HepG2 (cell line): ENCODE results near the gene RERE. TPM values are rescaled to one million over a fixed set of nuclear protein-coding genes. Genes with fewer than 3 reads are reported as not detected.

Source experiments
- ATAC-seq: fragments of 200-7000 bp; cut with Tn5 transposase; 3 replicates; pipeline ENCODE4 v1.9.1; 2020; ENCODE audit warnings: mild to moderate bottlenecking, moderate library complexity
- BruUV-seq: library from RNA; stranded (reverse); fragments of 400-500 nt; replicated peaks from 2 replicates; lab custom pipeline; 2021; lab: Mats Ljungman, UMichigan
- CTCF ChIA-PET: fragments of 300-600 bp; formaldehyde crosslinking; extraction: SDS; loops from one replicate; lab custom pipeline; 2021; ENCODE audit warnings: low total read pairs, inconsistent platforms, low intra/inter-chr PET ratio; lab: Yijun Ruan, JAX
- POLR2A ChIA-PET: fragments of 350-600 bp; sonication (Branson Sonifier 250); formaldehyde crosslinking; loops from one replicate; lab custom pipeline; 2020; ENCODE audit warnings: antibody characterized with exemption, inconsistent platforms; lab: Yijun Ruan, JAX
- DNase-seq: peaks from one replicate; pipeline ENCODE4 v3.0.0-alpha.2; 2015; ENCODE audit warnings: low spot score
- FAIRE-seq: peaks from 3 replicates; lab custom pipeline; 2011; peaks lifted over from hg19 to GRCh38; lab: Jason Lieb, UNC
- H2AFZ ChIP-seq: one replicate; pipeline ENCODE4 v1.6.1; 2011; ENCODE audit warnings: low read length, inconsistent platforms
- H3K27ac ChIP-seq: fragments of 300-600 bp; 3 replicates; pipeline ENCODE4 v1.8.0; 2011; ENCODE audit warnings: mixed run types, mild to moderate bottlenecking, mixed read lengths, low read length, inconsistent platforms; ENCODE audit not compliant: insufficient read depth; ENCODE audit errors: extremely low read length
- H3K27me3 ChIP-seq, 2 experiments: fragments of 200-600 bp in 1 of 2; 2 replicates in 1 of 2; 3 replicates in 1 of 2; pipeline versions ENCODE4 v1.6.0 to v1.8.0; 2011; ENCODE audit warnings: low read length in 2 of 2, mild to moderate bottlenecking in 2 of 2, moderate library complexity in 2 of 2, inconsistent platforms in 1 of 2; ENCODE audit not compliant: insufficient read depth in 2 of 2, control insufficient read depth in 1 of 2
- H3K36me3 ChIP-seq, 2 experiments: fragments of 200-600 bp in 1 of 2; replicated peaks in 1 of 2; 2 replicates in 1 of 2; 3 replicates in 1 of 2; pipeline versions ENCODE4 v1.5.1 to v1.8.0; 2011; ENCODE audit warnings: low read length in 2 of 2, inconsistent platforms in 1 of 2; ENCODE audit not compliant: insufficient read depth in 2 of 2, control insufficient read depth in 1 of 2
- H3K4me1 ChIP-seq: 2 replicates; pipeline ENCODE4 v1.5.1; 2012; ENCODE audit warnings: low read length, inconsistent platforms; ENCODE audit not compliant: insufficient read depth
- H3K4me2 ChIP-seq: 2 replicates; pipeline ENCODE4 v1.6.0; 2011; ENCODE audit warnings: low read depth, low read length, inconsistent platforms
- H3K4me3 ChIP-seq, 3 experiments: fragments of 200-600 bp in 1 of 3; sonication (generic), shearing (Covaris generic) in 1 of 3; replicated peaks in 1 of 3; 2 replicates each; pipeline ENCODE4 v1.5.1; 2011 to 2016; ENCODE audit warnings: low read length in 3 of 3, inconsistent platforms in 2 of 3, low read depth in 2 of 3, mild to moderate bottlenecking in 2 of 3, control low read depth in 1 of 3, mixed read lengths in 1 of 3; ENCODE audit not compliant: insufficient read depth in 1 of 3
- H3K79me2 ChIP-seq: one replicate; pipeline ENCODE4 v1.6.1; 2011; ENCODE audit warnings: low read length, inconsistent platforms; ENCODE audit not compliant: insufficient read depth
- H3K9ac ChIP-seq: 2 replicates; pipeline ENCODE4 v1.6.0; 2011; ENCODE audit warnings: mild to moderate bottlenecking, low read depth, low read length, inconsistent platforms; ENCODE audit not compliant: insufficient read depth
- H3K9me3 ChIP-seq: 2 replicates; pipeline ENCODE4 v1.5.1; 2012; ENCODE audit warnings: mild to moderate bottlenecking, low read length
- H4K20me1 ChIP-seq: 2 replicates; pipeline ENCODE4 v1.6.0; 2011; ENCODE audit warnings: inconsistent platforms, mild to moderate bottlenecking, low read length, moderate library complexity; ENCODE audit not compliant: insufficient read depth
- ATM ChIP-seq: fragments of 450-650 bp; IDR thresholded peaks from 2 replicates; pipeline ENCODE4 v1.7.1; 2017; ENCODE audit warnings: mild to moderate bottlenecking, borderline replicate concordance
- CREB1 ChIP-seq, 2 experiments: fragments of 450-650 bp in 1 of 2; IDR thresholded peaks; 2 replicates each; pipeline ENCODE4 v1.6.1; 2016 to 2017; ENCODE audit warnings: control low read depth in 1 of 2, mild to moderate bottlenecking in 1 of 2, missing compliant biosample characterization in 1 of 2, missing genetic modification characterization in 1 of 2
- KAT2B ChIP-seq: fragments of 150-350 bp; IDR thresholded peaks from 2 replicates; pipeline ENCODE4 v1.6.1; 2014; ENCODE audit warnings: low read depth, low read length, borderline replicate concordance
- MAF1 ChIP-seq: sonication (generic); formaldehyde crosslinking; IDR thresholded peaks from 2 replicates; pipeline ENCODE4 v1.5.0; 2020; ENCODE audit warnings: missing genetic modification reagents, borderline replicate concordance
- SOX13 ChIP-seq, 3 experiments: fragments of 450-650 bp in 1 of 3; sonication (generic) in 1 of 3; formaldehyde crosslinking in 1 of 3; IDR thresholded peaks in 2 of 3; conservative IDR thresholded peaks in 1 of 3; 2 replicates each; pipeline versions ENCODE4 v1.5.0 to v1.6.1; 2016 to 2020; ENCODE audit warnings: antibody characterized with exemption in 1 of 3, mild to moderate bottlenecking in 1 of 3, missing compliant biosample characterization in 1 of 3, missing genetic modification reagents in 1 of 3, moderate library complexity in 1 of 3
- TRIM24 ChIP-seq: sonication (generic); formaldehyde crosslinking; IDR thresholded peaks from 2 replicates; pipeline ENCODE4 v1.8.0; 2022; ENCODE audit warnings: mild to moderate bottlenecking, missing genetic modification reagents
- ZNF136 ChIP-seq: sonication (generic); formaldehyde crosslinking; IDR thresholded peaks from 2 replicates; pipeline ENCODE4 v1.8.1; 2022; ENCODE audit warnings: low read depth, mild to moderate bottlenecking, moderate library complexity, missing genetic modification reagents
- ZNF207 ChIP-seq: fragments of 450-650 bp; IDR thresholded peaks from 2 replicates; pipeline ENCODE4 v1.6.1; 2016; ENCODE audit warnings: antibody characterized with exemption, borderline replicate concordance
- ZNF292 ChIP-seq: sonication (generic); formaldehyde crosslinking; IDR thresholded peaks from 2 replicates; pipeline ENCODE4 v1.8.1; 2022; ENCODE audit warnings: mild to moderate bottlenecking, low read depth, missing genetic modification reagents, borderline replicate concordance
- ZNF441 ChIP-seq: sonication (generic); formaldehyde crosslinking; IDR thresholded peaks from 2 replicates; pipeline ENCODE4 v1.7.0; 2021; ENCODE audit warnings: missing genetic modification reagents, borderline replicate concordance
- ZNF557 ChIP-seq: sonication (generic); formaldehyde crosslinking; IDR thresholded peaks from 2 replicates; pipeline ENCODE4 v1.4.0; 2020; ENCODE audit warnings: missing genetic modification reagents
- ZNF724P ChIP-seq: sonication (generic); formaldehyde crosslinking; IDR thresholded peaks from 2 replicates; pipeline ENCODE4 v1.8.0; 2022; ENCODE audit warnings: missing genetic modification reagents, borderline replicate concordance
- WGBS: methylation state at CpG from one replicate; pipeline ENCODE4 v1.1.6; 2017; ENCODE audit warnings: low lambda C conversion rate; 5-methylcytosine and 5-hydroxymethylcytosine counted together
- in situ Hi-C: cut with HindIII; loops from 2 replicates; pipeline ENCODE4 v1.10.0; 2017; ENCODE audit warnings: low pct_unique_long_range_greater_than_20kb; ENCODE audit not compliant: extremely low pct_ligation_motif_present
- intact Hi-C: fragments of 100-400 bp; cut with micrococcal nuclease; formaldehyde crosslinking; loops from one replicate; pipeline ENCODE4 v1.10.0; 2022; ENCODE audit not compliant: unreplicated experiment
- polyA plus RNA-seq, 8 experiments: library from polyadenylated mRNA; depleted of rRNA in 3 of 8; stranded (reverse) in 7 of 8; unstranded in 1 of 8; fragments of >200 nt; fragmentation: Illumina TruSeq in 4 of 8; extraction: Trizol in 4 of 8; gene quantifications; 2 replicates each; pipeline versions ENCODE4 v1.2.1 to v1.2.3, GENCODE V29; 2011 to 2016; ENCODE audit warnings: low read depth in 4 of 8, missing spikeins in 1 of 8, mixed read lengths in 1 of 8; ENCODE audit not compliant: insufficient read depth in 1 of 8
- total RNA-seq, 5 experiments: library from RNA; depleted of rRNA; stranded (reverse); fragments of >200 nt; fragmentation: Illumina TruSeq; extraction: Trizol; gene quantifications; 2 replicates each; pipeline ENCODE4 v1.2.3, GENCODE V29; 2016; ENCODE audit warnings: low read depth in 1 of 5

RERE gene
- total and polyA plus RNA-seq, 2 of the 13 experiments (the other 11 are each of a cell fraction or from before 2014, with no cell fraction given), result 18.3 to 21.9 TPM

DNA sequence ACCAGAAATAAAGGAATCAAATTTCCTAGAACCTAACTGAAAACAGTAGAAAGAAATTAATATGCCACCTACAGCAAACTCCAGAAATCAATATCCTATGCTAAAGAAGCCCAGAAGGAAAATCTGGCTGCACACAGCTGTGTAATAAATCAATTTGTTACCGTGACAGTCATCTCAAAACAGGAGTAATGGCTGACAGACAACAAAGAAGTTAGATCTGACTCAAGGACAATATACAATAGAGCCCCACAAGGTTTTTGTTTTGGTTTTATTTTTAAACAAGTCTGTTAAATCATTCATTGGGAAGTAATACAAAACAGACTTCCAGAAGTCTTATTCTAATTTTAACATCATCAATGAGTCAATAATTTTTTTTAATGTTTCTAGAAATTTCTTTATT lies 168.4 kb downstream of the RERE start:
- no peak overlapping the region for H3K27ac ChIP-seq

GRCh38 chr1:8646996-8647395 lies 170.4 kb downstream of the RERE start:
- intact Hi-C loops (no loop called here), in situ Hi-C loops (no loop called here)
- 96% methylated on average over 3 of the region's 3 CpGs for WGBS
- Histone ChIP-seq H3K4me2 (no peak overlapping the region), H3K4me1 (peaks cover 65% of the 10 kb centered on the region), H3K27me3 (no peaks in the 10 kb centered on the region), H3K9ac (no peak overlapping the region), H4K20me1 (peaks cover 59% of the 10 kb centered on the region), H3K79me2 (peaks cover 95% of the 10 kb centered on the region), H3K9me3 (no peaks in the 10 kb centered on the region), H3K36me3 (peaks cover 0 to 23% of the 10 kb centered on the region in 2 experiments), H3K27ac (no peak overlapping the region), H2AFZ (no peak overlapping the region), H3K4me3 (no peak overlapping the region)
- FAIRE-seq, result no peak
- BruUV-seq, result no TSS peak
- ChIA-PET CTCF (no interaction called here), POLR2A (no interaction called here)
- ATAC-seq, result no peak
- TF ChIP-seq MAF1 (CRISPR knock-in tag) (no peak), ZNF292 (no peak), TRIM24 (CRISPR knock-in tag) (no peak), ZNF557 (no peak)
- DNase-seq, result no peak

More for the DNA sequence above, 168.4 kb downstream of the RERE start:
- in situ Hi-C loops, result no loop called here
- intact Hi-C loops, result no loop called here
- Histone ChIP-seq H3K4me3 (no peak overlapping the region), H3K36me3 (peaks cover 2 to 40% of the 10 kb centered on the region in 2 experiments), H3K9me3 (no peaks in the 10 kb centered on the region), H3K79me2 (peaks cover 94% of the 10 kb centered on the region), H4K20me1 (peaks cover 69% of the 10 kb centered on the region), H2AFZ (no peak overlapping the region), H3K27me3 (no peaks in the 10 kb centered on the region), H3K4me2 (no peak overlapping the region), H3K9ac (no peak overlapping the region), H3K4me1 (peaks cover 70% of the 10 kb centered on the region)
- ChIA-PET POLR2A (no interaction called here), CTCF (no interaction called here)
- DNase-seq, result no peak
- WGBS, result 93% methylated on average over 1 of the region's 1 CpG
- BruUV-seq, result no TSS peak
- no peak for ATAC-seq
- FAIRE-seq, result no peak
- TF ChIP-seq KAT2B, result peak; percentile 16; the same call in 1 of the 2 replicates
- TF ChIP-seq ZNF441, result no peak
- TF ChIP-seq SOX13 (IDR thresholded peaks at IDR 0.05), result no peak
- 0 out of 4 replicates have a peak, but pooled peaks of 1 of the 2 experiments have one; percentile 29 for TF ChIP-seq SOX13 (CRISPR knock-in tag; conservative IDR thresholded peaks at IDR 0.05 in 1 of 2, IDR thresholded peaks at IDR 0.05 in 1 of 2)
- TF ChIP-seq ZNF207, result no peak
- no peak for TF ChIP-seq ATM
- TF ChIP-seq CREB1 (IDR thresholded peaks at IDR 0.05), result no peak
- no peak for TF ChIP-seq CREB1 (CRISPR knock-in tag; IDR thresholded peaks at IDR 0.05)
- no peak for TF ChIP-seq ZNF136 (CRISPR knock-in tag)
- TF ChIP-seq ZNF724P (CRISPR knock-in tag), result no peak
